HUES64 (cell line): ENCODE data around the gene MYL12A. TPM values are rescaled to one million over a fixed set of nuclear protein-coding genes. Genes with fewer than 3 reads are reported as not detected.
"Not testable (repeated sequence)": the region's sequence is repeated elsewhere in the genome, so short reads cannot be mapped to it uniquely, and the experiment has no call there.

Experiments
- H3K27ac ChIP-seq: 2 replicates; pipeline ENCODE4 v1.7.0; 2013; ENCODE audit warnings: low read depth, low read length, inconsistent platforms
- H3K27me3 ChIP-seq: 2 replicates; pipeline ENCODE4 v1.6.1; 2013; ENCODE audit warnings: mild to moderate bottlenecking, low read length; ENCODE audit not compliant: insufficient read depth
- H3K36me3 ChIP-seq: 2 replicates; pipeline ENCODE4 v1.6.1; 2013; ENCODE audit warnings: mild to moderate bottlenecking, low read length; ENCODE audit not compliant: insufficient read depth
- H3K4me1 ChIP-seq: 2 replicates; pipeline ENCODE4 v1.6.1; 2013; ENCODE audit warnings: mild to moderate bottlenecking, low read length, moderate library complexity; ENCODE audit not compliant: insufficient read depth
- H3K4me3 ChIP-seq: 2 replicates; pipeline ENCODE4 v1.5.1; 2013; ENCODE audit warnings: mild to moderate bottlenecking, low read length, moderate library complexity
- H3K9ac ChIP-seq: 2 replicates; pipeline ENCODE4 v1.6.1; 2013; ENCODE audit warnings: mild to moderate bottlenecking, low read depth, low read length
- H3K9me3 ChIP-seq: 2 replicates; pipeline ENCODE4 v1.6.1; 2013; ENCODE audit warnings: low read depth, low read length; ENCODE audit not compliant: insufficient read depth
- WGBS: fragments of 150-250, 120-280 bp; methylation state at CpG from one replicate; pipeline ENCODE4 v1.1.7; 2013; ENCODE audit warnings: missing lambda C conversion rate; 5-methylcytosine and 5-hydroxymethylcytosine counted together
- polyA plus RNA-seq, 2 experiments: library from polyadenylated mRNA; stranded (reverse); fragments of 50-300 nt; gene quantifications; one replicate each; pipeline ENCODE4 v1.2.3, GENCODE V29; 2013

MYL12A gene
- 274 TPM for polyA plus RNA-seq (2013, experiment 1 of 2)
- 298 TPM for polyA plus RNA-seq (2013, experiment 2 of 2)

DNA sequence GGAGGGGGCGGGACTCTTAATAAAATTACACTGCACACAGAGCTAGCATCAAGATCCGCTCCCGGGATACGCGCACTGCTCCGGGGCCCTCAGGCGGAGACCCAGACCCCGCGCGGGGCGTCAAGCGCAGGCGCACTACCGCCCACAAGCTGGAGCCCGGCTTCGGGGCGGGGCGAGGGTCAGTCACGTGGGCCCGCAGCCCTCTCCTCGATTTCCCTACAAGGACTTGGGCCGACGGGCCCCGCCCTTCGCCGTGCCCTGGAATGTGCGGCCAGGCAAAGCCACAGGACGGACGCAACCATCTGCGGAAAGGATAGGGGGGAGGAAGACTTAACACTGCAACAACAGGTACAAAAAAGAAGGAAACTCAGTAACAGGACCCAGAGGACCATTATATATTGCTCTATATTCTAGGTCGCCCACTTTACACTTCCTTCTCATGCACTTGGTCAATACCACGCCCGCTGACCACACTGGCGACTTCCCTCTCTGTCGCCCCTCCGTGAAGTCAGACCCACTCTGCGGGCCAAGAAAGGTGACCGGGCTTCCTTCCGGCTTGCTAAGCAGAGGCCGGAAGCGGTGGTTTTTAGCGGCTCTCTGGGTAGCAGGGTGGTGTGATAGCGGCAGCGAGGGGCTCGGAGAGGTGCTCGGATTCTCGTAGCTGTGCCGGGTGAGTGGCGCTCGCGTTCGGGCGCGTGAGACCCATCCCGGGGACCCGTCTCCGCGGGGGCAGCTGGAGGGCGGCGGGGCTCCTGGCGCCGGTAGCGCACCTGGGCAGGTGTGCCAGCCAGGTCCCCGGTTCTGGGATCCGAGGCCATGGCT, at the start of gene MYL12A:
Gene MYL12A, plus strand, starts transcription at position 562 of the 822 bp plus-strand sequence. CDS start 5,447 bp downstream, outside the sequence.
- peak within 1 kb of the TSS; percentile 96 for H3K4me3 ChIP-seq
- under 1% methylated on average over 64 of the region's 65 CpGs for WGBS
- no peaks in the 10 kb centered on the region; the same call in 1 of the 2 replicates for H3K9me3 ChIP-seq
- H3K36me3 ChIP-seq: peaks cover 16% of the 10 kb centered on the region; the same call in 1 of the 2 replicates
- peaks cover 30% of the 10 kb centered on the region for H3K4me1 ChIP-seq
- H3K27ac ChIP-seq: peak within 1 kb of the TSS; percentile 99
- H3K27me3 ChIP-seq: no peaks in the 10 kb centered on the region
- peak within 1 kb of the TSS; percentile 97 for H3K9ac ChIP-seq

DNA sequence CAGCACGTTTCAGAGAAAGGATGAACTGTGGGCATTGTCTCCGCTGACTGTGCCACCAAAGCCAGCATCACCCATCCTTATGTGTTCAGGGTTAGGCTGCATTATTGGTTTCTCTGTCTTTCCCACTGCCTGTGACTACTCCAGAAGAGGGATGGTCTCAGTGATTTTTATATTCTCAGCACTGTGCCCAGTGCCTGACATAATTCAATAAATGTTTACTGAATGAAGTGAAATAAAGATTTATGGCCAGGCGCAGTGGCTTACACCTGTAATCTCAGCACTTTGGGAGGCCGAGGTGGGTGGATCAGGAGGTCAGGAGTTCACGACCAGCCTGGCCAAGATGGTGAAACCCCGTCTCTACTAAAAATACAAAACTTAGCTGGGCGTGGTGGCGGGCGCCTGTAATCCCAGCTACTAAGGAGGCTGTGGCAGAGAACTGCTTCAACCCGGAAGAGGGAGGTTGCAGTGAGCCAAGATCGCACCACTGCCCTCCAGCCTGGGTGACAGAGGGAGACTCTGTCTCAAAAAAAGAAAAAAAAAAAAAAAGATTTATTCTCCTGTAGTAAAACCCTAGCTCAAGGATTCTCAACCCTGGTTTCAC, 49.2 kb upstream of the MYL12A start:
- WGBS: 94% methylated on average over 11 of the region's 11 CpGs
- not testable (repeated sequence) for H3K36me3 ChIP-seq, H3K9ac ChIP-seq, H3K4me1 ChIP-seq, H3K9me3 ChIP-seq, H3K27ac ChIP-seq, H3K4me3 ChIP-seq, H3K27me3 ChIP-seq

- Histone ChIP-seq H3K4me3 (no peak overlapping the region), H3K9ac (no peak overlapping the region), H3K36me3 (no peaks in the 10 kb centered on the region), H3K27me3 (no peaks in the 10 kb centered on the region), H3K9me3 (peaks cover 5% of the 10 kb centered on the region; the same call in 1 of the 2 replicates), H3K4me1 (no peaks in the 10 kb centered on the region), H3K27ac (no peak overlapping the region)
- 93% methylated on average over 1 of the region's 2 CpGs for WGBS
These were observed 47.5 kb upstream of the MYL12A start for GRCh38 chr18:3199942-3200645.

- peaks cover 4% of the 10 kb centered on the region; the same call in 1 of the 2 replicates for H3K4me1 ChIP-seq
- H3K4me3 ChIP-seq: no peak overlapping the region
- H3K9ac ChIP-seq: no peak overlapping the region
- H3K27ac ChIP-seq: no peak overlapping the region
- peaks cover 8% of the 10 kb centered on the region; the same call in 1 of the 2 replicates for H3K9me3 ChIP-seq
- H3K36me3 ChIP-seq: no peaks in the 10 kb centered on the region
- H3K27me3 ChIP-seq: no peaks in the 10 kb centered on the region
These were observed 42.4 kb upstream of the MYL12A start for GRCh38 chr18:3205239-3205638.

- H3K36me3 ChIP-seq: no peaks in the 10 kb centered on the region
- peaks cover 11% of the 10 kb centered on the region for H3K4me1 ChIP-seq
- H3K9ac ChIP-seq: no peak overlapping the region
- H3K27ac ChIP-seq: no peak overlapping the region
- peaks cover 5% of the 10 kb centered on the region; the same call in 1 of the 2 replicates for H3K9me3 ChIP-seq
- H3K4me3 ChIP-seq: no peak overlapping the region
- no peaks in the 10 kb centered on the region for H3K27me3 ChIP-seq
- 89% methylated on average over 2 of the region's 2 CpGs for WGBS
These were observed 40.0 kb upstream of the MYL12A start for GRCh38 chr18:3207565-3207964.

- Histone ChIP-seq H3K9ac (no peak overlapping the region), H3K4me1 (peaks cover 11% of the 10 kb centered on the region)
- WGBS: 92% methylated on average over 4 of the region's 4 CpGs
These were observed 37.6 kb upstream of the MYL12A start for GRCh38 chr18:3209859-3210569.

DNA sequence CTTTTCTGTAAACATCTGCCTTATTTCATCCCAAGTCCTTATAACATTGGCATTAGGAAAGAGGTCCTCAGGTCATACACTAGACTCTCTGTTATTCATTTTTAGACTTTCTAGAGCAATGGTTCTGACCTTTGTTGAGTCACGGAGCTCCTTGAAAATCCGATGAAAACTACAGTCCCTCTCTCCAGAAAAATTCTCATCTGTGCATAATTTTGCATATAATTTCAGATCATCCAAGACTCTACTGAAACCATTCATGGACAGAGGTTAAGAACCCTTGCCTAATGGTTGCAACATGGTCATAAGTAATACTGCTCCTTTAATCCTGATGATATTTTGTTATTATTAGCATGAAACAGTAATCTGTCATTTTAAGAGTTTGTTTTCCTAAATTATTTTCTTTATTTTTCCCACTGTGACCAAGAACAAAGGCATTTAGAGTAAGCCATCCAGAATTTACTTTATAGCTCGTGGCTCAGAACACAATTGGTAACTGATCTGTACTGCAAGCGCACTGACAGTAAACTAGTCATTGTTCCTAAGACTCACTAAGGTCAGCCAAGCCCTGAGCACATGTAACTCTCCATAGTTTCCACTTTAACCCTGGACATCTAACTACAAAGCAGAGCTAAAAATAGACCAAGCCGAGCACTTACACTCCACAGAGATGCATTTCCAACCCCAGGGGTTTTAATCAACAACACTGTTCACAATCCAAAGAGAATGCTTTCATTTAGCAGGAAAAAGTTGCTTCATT, 36.2 kb upstream of the MYL12A start:
- 89% methylated on average over 5 of the region's 5 CpGs for WGBS
- Histone ChIP-seq H3K36me3 (no peaks in the 10 kb centered on the region), H3K27me3 (no peaks in the 10 kb centered on the region), H3K4me3 (no peak overlapping the region), H3K27ac (no peak overlapping the region), H3K9ac (no peak overlapping the region; the same call in 1 of the 2 replicates), H3K9me3 (no peaks in the 10 kb centered on the region), H3K4me1 (peaks cover 11% of the 10 kb centered on the region)

More at GRCh38 chr18:3209859-3210569, 37.6 kb upstream of the MYL12A start:
- Histone ChIP-seq H3K4me3 (no peak overlapping the region), H3K36me3 (no peaks in the 10 kb centered on the region), H3K9me3 (peaks cover 4% of the 10 kb centered on the region; the same call in 1 of the 2 replicates), H3K27ac (no peak overlapping the region), H3K27me3 (no peaks in the 10 kb centered on the region)

- Histone ChIP-seq H3K4me3 (no peak overlapping the region), H3K9ac (no peak overlapping the region), H3K27me3 (no peaks in the 10 kb centered on the region), H3K9me3 (no peaks in the 10 kb centered on the region), H3K36me3 (no peaks in the 10 kb centered on the region), H3K27ac (no peak overlapping the region), H3K4me1 (peaks cover 7% of the 10 kb centered on the region)
- WGBS: 92% methylated on average over 4 of the region's 4 CpGs
These were observed 34.9 kb upstream of the MYL12A start for GRCh38 chr18:3212657-3213056.

GRCh38 chr18:3213300-3214059, 34.1 kb upstream of the MYL12A start:
- 83% methylated on average over 4 of the region's 6 CpGs for WGBS
- Histone ChIP-seq H3K36me3 (no peaks in the 10 kb centered on the region), H3K9ac (no peak overlapping the region), H3K9me3 (no peaks in the 10 kb centered on the region), H3K27me3 (no peaks in the 10 kb centered on the region), H3K4me1 (peaks cover 12% of the 10 kb centered on the region), H3K4me3 (no peak overlapping the region), H3K27ac (no peak overlapping the region)
